ENCODE results near the gene DLG2.

GRCh38 chr11:84663731-84664130, 963.4 kb downstream of the DLG2 start:
- no peak for TF ChIP-seq POLR2A (IDR thresholded peaks at IDR 0.05)
- no peak for TF ChIP-seq CTCF (IDR thresholded peaks at IDR 0.05)
- TF ChIP-seq EP300 (IDR thresholded peaks at IDR 0.05): no peak

Measured in ovary (tissue), 3 donors.